COR-L47 (cell line): ENCODE measurements around the gene HEPN1.

ENCODE experiments used
- DNase-seq: peaks from one replicate; lab custom pipeline; 2025; lab: John Stamatoyannopoulos, UW

HEPN1 gene

DNA sequence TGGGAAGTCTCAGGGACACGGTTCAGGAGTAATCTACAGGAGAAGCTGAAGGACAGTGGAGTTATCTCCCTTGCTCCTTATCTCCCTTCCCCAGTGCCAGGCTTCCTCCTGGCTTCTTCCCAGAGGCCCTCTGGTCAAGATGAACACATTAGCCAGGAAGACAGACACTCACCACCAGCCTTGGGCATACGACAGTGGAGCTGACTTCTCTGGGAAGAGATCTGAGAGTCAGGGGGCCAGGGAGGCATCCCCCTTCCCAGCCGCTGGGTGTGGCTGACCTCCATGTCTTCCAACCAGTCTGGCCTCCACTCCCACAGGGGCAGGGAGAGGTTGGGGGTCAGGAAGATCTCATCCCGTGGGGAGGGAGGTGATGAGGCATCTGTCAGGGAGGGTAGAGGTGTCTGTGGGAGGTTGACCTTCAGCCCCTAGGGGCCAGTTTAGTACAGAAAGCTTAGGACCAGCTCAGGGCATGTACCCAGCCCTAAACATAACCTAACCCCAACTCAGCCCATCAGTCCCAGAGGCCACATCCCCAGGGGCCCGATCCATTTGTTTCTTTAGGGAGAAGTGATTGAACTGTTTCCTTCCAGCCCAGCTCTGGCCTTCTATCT is 34.1 kb upstream of the HEPN1 start:
- DNase-seq: no peak

DNA sequence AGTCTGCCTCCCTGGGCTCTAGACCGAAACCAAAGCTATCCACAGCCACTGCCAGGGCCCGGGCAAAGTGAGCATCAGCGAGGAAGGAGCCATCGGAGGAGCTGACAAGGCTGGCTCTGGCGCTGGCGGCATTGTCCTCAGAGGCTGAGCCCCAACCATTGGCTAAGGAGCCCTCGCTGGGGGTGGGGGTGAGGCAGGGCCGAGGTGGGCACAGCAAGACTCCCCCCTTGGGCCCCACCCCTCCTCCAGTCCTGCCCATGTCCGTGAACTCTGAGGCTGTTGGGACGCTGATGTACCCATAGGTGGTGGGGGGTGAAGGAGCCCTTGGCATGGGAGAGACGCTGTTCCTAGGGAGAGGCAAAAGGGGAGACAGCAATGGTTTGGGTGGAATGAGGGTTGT is 32.6 kb upstream of the HEPN1 start:
- no peak for DNase-seq

DNA sequence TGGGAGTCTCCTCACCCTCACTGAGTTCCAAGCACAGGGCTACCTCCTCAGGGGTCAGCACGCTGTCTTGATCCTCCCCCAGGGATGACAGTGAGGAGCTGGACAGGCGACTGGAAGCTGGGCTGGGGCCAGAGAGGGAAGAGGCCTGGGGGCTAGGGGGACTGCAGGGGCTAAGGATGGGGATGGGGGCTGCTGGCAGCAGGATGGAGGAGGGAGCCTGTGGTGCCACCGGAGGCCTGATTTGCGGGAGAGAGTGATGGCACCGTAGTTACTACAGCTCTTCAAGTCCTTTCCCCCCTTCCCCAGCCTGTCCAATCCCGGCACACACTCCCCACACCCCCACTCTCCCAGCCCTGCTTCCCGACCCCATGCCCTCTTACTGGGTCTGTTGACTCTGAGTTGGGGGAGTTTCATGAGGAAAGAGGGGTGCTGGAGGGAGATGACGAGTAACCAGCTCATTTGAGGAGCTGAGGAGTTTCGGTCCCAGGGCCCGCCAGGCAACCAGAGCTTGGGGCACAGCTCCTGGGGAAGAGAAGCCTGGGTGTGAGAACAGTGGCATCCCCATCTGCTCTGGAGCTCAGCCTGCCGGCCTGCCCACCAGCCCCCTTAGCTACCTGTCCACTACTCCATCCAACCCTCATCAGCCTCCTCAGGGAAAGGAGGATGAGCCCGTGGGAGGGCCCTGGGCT is 31.9 kb upstream of the HEPN1 start:
- DNase-seq: no peak

DNA sequence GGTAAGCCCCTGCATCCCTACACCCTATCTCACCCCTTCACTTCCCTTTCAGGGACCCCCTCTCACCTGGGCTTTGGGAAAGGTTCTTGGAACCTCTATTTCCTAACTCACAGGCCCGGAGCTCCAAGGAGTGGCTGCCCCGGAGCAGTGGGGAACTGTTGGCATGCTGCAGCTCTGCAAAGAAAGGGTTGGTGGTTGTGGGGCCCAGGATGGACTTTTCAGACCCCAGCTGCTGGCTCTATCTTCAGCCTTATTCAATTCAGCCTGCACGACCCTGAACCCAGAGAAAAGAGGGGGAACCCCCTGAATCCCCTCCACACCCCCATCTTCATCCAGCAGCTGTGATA is 31.4 kb upstream of the HEPN1 start:
- DNase-seq: no peak

DNA sequence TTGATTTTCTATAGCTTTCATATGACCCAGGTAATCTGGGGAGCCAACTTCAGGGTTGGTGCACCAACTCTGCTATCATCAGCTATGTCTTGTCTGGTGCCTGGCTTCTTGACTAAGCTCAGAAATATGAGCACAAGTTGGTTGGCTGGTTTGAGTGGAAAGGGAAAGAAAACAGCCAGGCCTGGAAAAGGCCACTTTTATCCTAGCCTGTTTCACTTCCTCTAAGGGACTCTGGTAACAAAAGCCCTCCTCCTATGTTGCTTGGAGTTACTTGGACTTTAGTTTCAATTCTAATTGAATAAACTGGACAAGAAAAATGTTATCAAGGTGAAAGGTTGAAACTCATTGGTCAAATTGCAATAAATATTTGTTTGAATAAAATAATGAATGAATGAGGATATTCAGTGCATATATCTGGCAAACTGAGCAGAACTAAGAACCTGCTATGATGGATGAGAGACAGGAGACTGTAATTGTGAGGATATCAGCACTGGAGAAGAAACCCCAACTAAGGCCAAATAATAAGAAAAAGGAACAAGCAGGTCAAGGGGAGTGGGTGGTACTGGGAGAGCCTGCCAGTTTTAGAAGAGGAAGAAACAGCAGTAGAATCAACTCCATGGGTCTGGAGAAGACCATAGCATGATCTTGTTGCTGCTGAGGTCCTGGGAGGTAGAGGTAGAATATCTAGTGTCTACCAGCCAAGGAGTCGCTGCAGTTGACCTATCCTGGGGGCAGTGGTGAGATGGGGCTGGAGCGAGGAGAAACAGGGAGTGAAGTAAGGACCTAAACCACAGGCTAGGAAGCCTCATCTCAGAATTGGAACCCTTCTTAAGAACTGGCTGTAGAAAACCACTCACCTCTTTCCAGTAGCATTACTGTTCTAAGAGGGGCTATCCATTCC is 29.6 kb upstream of the HEPN1 start:
- DNase-seq: no peak

GRCh38 chr11:124890151-124890550 is 28.9 kb upstream of the HEPN1 start:
- no peak for DNase-seq

- no peak for DNase-seq
Measured at GRCh38 chr11:124890683-124891372, 28.2 kb upstream of the HEPN1 start.

DNA sequence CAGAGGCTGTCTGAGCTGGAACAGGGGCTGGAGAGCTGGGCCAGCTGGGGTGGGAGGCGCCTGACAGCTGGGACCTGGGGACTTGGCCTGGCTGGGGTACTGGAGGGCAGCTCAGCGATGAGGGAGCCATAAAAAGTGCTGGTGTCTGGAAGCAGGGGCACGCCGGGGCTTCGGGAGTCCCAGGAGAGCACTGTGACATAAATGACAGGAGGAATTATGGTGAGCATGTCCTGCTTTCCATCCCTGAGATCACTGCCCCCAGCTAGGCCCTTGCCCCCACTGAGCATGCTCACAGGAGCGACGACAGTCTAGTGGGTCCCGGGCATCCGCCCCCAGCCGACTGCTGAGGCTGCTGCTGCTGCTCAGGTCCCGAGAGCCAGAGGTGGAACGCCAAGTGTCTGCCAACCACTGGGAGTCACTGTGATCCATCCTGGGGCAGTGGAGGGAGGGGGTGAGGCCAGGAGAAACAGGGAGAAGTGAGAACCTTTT is 27.6 kb upstream of the HEPN1 start:
- DNase-seq: no peak

DNA sequence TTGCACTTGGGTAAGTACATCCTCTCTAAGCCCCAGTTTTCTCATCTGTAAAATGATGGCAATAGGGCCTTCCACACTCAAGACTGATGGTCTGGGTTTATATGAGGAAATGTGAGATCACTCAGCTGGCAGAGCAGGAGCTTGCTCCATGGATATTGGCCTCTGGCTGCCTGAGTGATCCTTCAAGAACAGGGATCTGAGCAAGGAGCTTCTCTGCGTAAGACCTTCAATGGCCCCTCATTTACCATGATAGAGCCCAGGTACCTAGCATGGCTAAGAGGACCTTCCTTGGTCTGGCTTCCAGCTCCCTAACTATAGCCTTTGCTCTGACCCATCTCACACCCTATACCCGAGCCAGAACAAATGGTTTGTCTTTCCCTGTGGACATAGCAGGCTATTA is 26.9 kb upstream of the HEPN1 start:
- no peak for DNase-seq

GRCh38 chr11:124892750-124893454 is 26.1 kb upstream of the HEPN1 start:
- no peak for DNase-seq

- DNase-seq: no peak
Measured at GRCh38 chr11:124893781-124894401, 25.2 kb upstream of the HEPN1 start.

DNA sequence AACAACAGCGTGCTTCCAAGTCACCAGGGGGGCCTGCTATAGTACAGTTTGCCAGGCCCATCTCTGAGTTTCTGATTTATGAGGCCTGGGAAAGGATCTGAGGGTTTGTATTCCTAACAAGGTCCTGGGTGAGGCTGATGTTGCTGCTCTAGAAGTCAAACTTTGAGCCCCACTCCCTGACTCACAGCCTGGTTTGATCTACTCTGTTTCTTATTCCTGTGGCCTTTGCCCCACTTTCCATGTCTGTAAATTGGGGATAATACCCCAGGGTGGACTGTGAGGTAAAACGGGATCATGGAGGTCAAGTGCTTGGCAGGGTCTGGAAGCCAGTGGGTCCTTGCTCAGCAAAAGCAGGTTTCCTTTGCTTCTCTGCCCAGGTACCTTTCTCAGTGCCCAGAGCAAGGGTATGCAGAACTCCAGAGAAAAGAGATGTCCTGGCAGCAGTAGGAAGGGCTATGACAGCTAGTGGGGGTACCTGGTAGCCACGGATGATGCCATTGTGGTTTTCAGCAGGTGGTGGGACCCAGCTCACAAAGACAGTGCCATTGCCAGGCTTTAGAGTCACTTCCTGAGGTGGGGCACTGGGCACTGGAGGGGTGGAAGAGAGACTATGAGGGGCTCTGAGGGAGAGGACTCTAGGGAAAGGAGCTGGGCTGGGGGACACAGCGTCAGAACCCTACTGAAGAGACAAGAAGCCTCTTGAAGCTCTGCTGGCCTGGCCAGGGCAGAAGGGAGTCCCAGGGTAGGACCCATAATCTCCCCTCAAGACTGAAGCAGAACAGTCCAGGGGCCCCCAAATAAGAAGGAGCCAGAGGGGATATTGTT is 24.2 kb upstream of the HEPN1 start:
- DNase-seq: no peak

- DNase-seq: no peak
Measured at GRCh38 chr11:124895471-124895971, 23.5 kb upstream of the HEPN1 start.

- DNase-seq: no peak
Measured at GRCh38 chr11:124896071-124896750, 22.8 kb upstream of the HEPN1 start.

GRCh38 chr11:124896821-124897391 is 22.1 kb upstream of the HEPN1 start:
- no peak for DNase-seq

GRCh38 chr11:124897674-124898262 is 21.3 kb upstream of the HEPN1 start, which contains the start of gene ROBO4:
Gene ROBO4, minus strand, starts transcription at chr11:124897865. Its CDS starts 70 bp downstream, at chr11:124897795.
- no peak for DNase-seq

DNA sequence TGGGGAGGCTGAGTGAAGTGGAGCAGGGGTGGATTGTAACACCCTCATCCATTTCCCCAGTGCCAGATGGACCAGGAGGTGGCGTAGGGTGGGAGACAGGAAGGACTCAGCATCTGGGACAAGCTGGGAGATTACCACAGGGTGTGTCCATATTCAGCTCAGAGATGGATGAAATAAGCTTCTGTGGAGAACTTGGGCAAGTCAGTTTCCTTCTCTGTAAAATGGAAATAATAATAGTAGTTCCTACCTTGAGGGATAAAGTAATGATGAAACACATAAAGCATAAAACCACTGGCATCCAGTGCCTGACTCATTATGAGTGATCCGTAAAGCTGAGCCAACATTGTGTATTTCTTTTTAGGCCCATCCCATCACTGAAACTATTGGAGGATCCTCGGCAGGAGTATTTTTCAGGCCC is 20.8 kb upstream of the HEPN1 start:
- DNase-seq: no peak

- no peak for DNase-seq
Measured at GRCh38 chr11:124898711-124899110, 20.3 kb upstream of the HEPN1 start.
